Fibroblast of skin of right biceps (primary cell): ENCODE results near the gene ICAM1.
A peak's percentile ranks its signal among the peaks of the same experiment; 100 is the strongest.

ENCODE experiments used
- DNase-seq: peaks from one replicate; pipeline ENCODE4 v3.0.0-alpha.2; 2013

ICAM1 gene

GRCh38 chr19:10295305-10295846 lies 24.5 kb downstream of the ICAM1 start:
- DNase-seq: no peak

DNA sequence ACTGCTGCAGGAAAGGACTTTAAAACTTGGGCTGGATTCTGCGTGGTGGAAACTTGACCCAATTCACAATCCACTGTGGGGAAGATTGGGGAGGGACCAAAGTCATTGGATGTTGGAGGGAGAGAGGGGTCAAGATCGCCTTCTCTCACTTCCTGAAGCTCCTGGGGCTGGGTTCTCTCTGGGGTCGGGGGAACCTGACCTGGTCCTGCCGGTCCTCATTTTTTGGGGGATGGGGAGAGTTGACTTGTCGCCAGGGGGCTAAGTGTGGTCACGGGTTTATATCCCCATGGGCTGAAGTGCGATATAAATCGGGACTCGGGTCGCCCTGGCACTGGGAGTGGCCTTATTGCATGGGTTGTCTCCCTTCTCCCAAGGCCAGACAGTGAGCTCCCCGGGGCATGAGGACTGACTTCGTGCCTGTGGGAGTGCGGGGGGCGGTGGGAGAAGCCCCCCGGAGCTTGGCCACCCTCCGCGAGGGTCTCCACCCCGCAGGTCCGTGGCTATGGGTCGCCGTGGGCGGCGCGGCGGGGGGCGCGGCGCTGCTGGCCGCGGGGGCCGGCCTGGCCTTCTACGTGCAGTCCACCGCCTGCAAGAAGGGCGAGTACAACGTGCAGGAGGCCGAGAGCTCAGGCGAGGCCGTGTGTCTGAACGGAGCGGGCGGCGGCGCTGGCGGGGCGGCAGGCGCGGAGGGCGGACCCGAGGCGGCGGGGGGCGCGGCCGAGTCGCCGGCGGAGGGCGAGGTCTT lies 25.1 kb downstream of the ICAM1 start:
- no peak for DNase-seq

- peak; percentile 42 for DNase-seq
Measured at GRCh38 chr19:10299545-10300458, 28.9 kb downstream of the ICAM1 start.

DNA sequence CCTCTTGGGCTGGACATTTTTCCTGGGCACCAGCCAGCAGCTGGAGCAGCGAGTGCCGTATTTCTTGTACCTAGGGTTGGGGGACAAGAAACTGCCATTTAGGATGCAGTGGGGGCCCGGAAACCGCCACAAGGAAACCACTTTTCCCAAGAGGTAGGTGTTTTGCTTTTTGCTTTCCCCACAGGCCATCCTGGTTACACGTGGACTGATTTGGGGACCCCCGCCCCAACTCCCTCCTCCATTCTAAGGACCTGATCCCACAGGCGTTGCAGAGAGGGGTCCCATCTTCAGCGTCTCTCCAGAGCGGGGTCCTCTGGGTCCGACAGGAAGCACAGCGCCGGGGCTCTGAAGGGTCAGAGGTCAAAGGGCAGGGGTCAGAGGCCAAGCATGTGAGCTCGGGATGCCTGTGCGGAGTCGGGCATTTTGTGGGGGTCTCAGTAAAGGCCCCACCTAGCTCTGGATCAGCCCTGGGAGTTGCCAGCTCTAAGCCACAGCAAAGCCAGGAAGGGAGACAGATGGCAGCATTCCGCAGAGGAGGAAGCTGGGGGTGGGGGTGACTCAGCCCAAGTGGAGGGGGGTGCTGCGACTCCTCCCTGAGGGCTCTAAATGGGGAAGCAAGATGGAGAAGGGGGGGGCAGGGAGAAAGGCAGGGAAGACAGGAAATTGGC lies 34.4 kb downstream of the ICAM1 start:
- DNase-seq: peak; percentile 82

GRCh38 chr19:10306327-10306726 lies 35.4 kb downstream of the ICAM1 start:
- DNase-seq: no peak

DNA sequence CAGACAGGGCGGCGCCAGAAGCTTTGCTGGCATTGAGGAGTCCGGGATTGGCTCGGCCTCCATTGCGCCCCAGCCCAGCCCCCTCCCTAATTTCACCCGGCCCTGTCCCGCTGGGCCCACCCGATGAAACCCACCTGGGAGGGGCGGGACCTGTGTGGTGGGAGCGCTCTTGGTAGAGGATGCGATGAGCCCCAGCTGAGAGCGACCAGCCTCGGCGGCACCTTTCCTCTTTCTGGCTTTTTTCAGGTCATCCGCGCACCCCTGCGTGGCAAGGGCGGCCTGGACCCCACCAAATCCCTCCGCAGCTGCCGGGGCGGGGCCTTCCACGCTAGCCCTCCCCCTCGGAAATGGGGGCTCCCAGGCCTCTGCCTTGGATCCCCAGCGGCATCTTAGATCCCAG lies 38.5 kb downstream of the ICAM1 start, which contains the start of gene ZGLP1:
Gene ZGLP1, minus strand, starts transcription at position 393 of the 400 bp plus-strand sequence.
- no peak for DNase-seq

DNA sequence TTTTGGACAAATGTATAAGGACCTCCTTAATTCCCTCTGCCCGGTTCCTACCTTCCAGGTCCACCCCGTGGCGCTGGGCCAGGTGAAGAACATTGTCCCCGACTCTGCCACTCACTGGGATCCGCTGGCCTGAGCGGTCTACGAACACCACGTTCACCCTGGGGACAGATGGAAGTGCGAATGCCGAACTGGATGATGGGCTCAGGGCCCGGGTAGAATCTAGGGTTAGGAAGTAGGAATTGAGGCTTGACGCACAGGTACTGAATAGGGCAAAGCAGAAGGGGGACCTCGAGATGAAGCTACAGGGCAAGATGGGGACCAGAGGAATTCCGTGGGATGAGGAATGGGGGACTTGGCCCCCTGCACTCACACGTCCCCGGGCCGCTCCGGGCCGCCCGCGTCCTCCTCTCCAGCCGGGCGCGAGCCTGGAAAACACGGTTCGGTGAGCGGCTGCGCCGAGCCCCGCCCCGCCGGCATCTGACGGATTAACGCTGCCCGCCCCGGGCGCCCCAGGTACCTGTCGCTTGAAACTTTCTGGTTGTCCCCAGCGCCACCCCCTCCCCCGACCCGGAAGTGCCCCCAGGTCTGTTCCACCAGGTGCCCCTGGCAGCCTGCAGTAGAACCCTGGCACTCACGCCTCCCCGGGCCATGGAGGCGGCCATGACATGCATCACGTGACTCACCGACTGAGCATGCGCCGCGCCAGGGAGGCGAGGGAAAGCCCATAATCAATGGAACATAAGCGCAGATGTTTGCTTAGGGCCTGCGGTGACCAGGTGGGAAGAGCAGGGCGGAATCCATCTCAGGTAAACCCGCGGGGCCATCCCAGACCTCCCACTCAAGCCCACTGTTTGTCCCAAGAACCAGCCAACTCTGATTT lies 44.7 kb downstream of the ICAM1 start, which contains the start of gene FDX2:
Gene FDX2, minus strand, starts transcription at position 681 of the 880 bp plus-strand sequence. Its CDS starts 19 bp downstream, at position 662.
- DNase-seq: peak; percentile 77

- DNase-seq: no peak
Measured at GRCh38 chr19:10316229-10317044, 45.5 kb downstream of the ICAM1 start.

GRCh38 chr19:10317045-10317856 lies 46.3 kb downstream of the ICAM1 start:
- DNase-seq: no peak

GRCh38 chr19:10317857-10318462 lies 47.0 kb downstream of the ICAM1 start:
- no peak for DNase-seq

GRCh38 chr19:10318807-10319682 lies 48.1 kb downstream of the ICAM1 start:
- no peak for DNase-seq

- no peak for DNase-seq
Measured at GRCh38 chr19:10320602-10321416, 49.9 kb downstream of the ICAM1 start.

GRCh38 chr19:10321417-10321797 lies 50.5 kb downstream of the ICAM1 start:
- DNase-seq: no peak

GRCh38 chr19:10321874-10322835 lies 51.2 kb downstream of the ICAM1 start:
- no peak for DNase-seq

GRCh38 chr19:10325732-10326131 lies 54.8 kb downstream of the ICAM1 start:
- no peak for DNase-seq

DNA sequence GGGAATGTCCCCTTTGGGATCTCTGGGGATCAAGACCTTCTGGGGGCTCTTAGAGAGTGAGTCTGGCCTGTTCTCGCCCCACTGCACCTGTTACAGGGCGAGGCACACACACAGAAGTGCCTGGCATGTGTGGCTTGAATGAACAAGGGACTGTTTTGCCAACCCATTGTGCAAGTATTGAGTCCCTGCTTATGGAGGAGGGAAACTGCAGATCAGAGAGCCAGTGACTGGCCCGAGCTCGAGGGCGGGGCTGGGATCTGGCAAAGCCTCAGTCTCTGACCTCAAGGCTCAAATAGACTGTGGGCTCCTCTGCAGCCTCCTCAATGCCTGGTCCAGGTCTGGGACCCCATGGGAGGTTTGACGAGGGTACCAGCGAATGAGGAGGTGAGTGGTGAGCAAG lies 56.9 kb downstream of the ICAM1 start:
- DNase-seq: no peak
